SHP77 treated with DMSO at 0.1 percent for 48 hours (cell line): ENCODE measurements around the gene EIF4G3.
"Not testable (repeated sequence)": the region's sequence is repeated elsewhere in the genome, so short reads cannot be mapped to it uniquely, and the experiment has no call there.

Experiments
- DNase-seq: peaks from one replicate; lab custom pipeline; 2025; lab: John Stamatoyannopoulos, UW

Gene EIF4G3

DNA sequence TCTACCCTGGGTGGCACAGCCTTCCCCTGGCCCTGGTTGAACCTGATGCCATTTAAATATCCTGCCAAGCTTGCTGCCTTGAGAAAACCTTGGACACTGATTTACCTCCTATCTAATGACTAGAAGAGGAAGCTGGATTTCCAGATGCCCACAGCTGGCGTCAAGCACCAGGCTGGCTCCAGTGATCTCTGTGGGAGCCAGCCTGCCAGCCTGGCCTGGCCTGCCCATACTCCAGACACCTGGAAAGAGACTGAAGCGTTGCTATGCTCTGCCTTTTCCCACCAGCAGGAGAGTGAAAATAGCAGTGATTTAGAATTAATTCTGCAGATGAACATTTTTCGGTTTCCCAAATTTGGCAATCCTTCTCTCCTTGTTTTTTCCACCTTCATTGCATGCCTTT lies 11.5 kb upstream of the EIF4G3 start:
- no peak for DNase-seq

DNA sequence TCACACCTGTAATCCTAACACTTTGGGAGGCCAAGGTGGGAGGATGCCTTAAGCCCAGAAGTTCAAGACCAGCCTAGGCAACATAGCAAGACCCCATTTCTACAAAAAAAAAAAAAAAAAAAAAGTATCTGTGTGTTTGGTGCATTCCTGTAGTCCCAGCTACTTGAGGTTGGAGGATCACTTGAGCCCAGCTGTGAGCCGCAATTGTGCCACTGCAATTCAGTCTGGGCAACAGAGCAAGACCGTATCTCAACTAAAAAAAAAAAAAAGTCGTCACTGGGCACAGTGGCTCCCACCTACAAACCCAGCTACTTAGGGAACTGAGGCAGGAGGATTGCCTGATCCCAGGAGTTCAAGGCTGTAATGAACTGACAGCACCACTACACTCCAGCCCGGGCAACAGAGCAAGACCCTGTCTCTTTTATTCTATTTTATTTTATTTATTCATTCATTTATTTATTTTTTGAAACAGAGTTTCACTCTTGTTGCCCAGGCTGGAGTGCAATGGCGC lies 8.6 kb upstream of the EIF4G3 start:
- no peak for DNase-seq

DNA sequence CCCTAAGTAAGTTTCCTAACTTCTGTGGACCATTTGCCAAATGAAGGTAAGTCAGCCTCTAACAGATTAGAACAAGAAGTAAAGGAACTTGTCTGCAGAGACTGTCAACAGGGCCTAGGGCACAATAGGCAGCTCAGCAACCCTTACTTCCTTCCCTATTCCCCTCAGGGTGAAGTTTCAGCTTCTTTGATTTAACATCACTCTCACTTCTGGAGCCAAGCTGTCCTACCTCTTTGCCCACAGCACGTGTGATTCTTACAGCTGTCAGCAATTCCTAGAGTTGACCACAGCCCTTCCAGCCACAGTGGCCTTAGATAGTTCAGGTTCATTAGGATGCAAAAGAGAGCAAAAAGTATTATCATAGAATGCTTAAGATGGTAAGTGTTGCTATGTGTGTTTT lies 7.6 kb upstream of the EIF4G3 start:
- no peak for DNase-seq

DNA sequence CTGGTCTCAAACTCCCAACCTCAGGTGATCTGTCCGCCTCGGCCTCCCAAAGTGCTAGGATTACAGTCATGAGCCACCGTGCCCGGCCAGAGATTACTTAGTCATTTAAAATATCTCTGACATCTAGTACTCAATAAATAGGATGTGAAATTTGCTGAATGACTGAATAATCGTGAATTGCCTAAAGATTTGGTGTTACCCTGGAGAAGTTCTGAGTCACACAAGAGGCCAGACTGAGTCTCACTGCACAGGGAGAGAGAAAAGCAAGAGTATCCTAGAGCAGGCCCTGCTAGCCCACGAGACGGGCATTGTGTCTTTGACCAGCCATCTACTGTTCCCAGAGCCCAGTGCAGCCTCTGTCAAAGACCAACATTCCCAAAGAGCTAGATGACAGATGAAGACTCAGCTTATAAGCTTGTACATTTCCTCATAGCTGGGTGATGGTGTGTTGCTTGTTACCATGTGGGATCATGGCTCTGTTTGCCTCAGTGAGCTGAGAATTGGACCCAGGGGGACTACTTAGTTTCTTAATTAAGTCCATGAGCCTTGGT lies 5.6 kb upstream of the EIF4G3 start:
- DNase-seq = no peak

DNA sequence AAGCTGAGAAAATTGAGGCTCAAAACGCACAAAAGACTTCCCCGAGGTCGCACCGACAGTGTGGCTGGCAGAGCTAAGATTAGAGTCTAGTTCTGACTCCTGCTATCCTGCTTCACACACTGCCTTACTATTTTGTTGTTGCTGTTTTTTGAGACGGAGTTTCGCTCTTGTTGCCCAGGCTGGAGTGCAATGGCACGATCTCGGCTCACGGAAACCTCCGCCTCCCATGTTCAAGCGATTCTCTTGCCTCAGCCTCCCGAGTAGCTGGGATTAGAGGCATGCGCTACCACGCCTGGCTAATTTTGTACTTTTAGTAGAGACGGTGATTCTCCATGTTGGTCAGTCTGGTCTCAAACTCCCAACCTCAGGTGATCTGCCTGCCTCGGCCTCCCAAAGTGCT lies 1.6 kb upstream of the EIF4G3 start:
- not testable (repeated sequence) for DNase-seq

DNA sequence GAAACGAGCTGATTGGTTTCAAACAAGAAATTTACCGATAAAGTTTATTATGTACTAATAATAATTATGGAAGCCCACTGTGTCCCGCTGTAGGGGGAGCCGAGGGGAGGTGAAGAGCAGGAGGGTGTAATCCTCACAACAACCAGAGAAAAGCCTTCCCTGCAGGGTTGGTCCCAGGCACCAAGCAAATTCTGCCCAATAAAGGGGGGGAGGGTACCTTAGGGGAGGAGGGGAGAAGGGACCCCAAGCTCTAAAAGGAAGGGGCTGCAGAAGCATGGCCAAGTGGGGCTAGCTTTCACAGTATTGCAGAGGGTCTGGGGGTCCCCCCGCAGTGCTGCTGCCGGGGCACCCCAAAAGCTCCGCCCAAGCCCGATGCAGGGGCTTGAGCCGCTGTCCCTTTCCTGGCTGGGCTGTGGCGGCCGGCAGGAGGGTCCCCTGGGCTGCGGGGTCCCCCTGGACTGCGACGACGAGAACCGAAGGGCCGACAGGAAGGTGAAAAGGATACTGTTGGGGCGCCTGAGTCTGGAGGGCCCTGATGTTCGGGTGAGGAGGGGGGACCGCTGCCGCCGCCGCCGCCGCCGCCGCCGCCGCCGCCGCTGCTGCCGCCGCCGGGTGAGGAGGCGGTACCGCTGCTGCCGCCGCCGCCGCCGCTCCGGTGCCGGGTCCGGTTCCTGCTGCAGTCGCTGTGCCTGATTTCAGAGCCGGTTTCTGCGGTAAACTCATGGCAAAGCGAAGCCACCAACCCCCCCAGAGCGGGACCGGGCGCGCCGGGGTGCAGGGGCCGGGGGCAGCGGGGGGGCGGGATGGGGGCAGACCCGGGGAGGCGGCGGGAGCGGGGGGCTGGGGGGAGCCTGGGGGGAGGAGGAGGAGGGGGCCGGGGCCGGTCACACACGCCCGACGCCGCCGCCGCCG lies 771 bp downstream of the EIF4G3 start:
- DNase-seq = no peak

DNA sequence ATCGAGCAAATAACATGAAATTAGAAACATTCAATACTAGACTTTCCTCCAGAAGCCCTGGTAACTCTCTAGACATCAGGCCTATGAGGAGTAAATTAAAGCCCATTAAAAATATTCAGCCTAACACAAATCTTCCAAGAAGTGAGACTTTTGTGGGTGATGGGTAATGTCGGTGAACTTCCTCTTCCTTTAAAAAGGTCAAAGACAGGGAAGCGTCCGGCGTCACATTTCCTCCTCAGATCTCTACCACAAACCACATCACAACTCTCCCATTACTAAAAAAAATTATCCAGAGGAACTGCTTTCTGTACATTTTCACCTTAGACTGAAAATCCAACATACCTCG lies 1.4 kb downstream of the EIF4G3 start:
- DNase-seq = no peak

DNA sequence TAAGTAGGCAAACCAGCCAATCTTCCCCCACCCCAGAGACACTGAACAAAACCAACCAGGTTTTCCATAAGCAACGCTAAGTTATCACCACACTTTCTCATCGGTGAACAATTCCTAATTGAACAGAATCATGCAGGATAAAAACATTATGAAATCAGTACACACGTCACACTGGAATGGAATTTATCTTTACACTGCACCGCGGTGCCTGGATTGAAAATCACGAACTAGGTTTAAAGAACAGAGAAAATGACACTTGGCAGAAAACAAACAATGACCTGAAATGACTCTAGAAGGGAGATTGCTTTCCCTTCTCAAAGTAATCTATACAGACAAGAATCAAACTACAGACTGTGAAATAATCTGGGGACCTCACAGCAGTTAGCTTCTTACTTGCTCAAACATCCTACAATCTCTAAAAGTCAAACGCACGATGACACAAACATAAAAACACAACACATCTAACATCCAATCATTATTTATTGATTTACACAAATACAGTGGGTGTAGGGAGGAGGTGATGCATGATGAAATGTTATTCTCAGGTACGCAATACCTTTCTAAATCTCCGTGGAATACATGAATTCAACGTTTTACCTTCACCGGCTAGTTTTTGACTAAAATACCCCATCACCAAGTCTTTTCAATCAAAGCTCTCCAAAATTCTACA lies 1.9 kb downstream of the EIF4G3 start:
- no peak for DNase-seq

DNA sequence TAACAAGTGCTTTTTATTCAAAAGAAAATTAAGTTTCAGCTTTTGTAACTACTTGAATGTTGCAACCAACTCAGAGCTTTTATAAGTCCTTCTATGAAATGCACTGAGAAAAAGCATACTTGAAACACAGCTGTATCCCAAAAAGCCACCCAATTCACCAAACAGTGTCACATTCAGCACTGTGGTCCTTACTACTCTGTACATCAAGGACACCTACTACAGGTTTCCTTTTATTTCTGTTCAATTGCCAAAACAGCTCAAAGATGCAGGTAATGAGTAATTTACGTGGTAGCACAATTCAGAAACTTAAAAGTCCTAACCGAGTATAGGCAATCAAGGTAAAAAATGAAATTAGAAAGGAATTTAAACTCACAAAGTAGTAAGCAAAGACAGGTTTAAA lies 2.5 kb downstream of the EIF4G3 start:
- no peak for DNase-seq

DNA sequence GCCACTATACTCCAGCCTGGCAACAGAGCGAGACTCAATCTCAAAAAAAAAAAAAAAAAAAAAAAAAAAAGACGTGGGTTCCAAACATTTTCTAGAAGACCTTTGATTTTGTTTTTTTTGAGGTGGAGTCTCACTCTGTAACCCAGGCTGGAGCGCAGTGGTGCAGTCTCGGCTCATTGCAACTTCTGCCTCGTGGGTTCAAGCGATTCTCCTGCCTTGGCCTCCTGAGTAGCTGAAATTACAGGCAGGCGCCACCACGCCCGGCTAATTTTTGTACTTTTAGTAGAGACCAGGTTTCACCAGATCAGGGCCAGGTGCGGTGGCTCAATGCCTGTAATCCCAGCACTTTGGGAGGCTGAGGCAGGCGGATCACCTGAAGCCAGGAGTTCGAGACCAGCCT lies 3.6 kb downstream of the EIF4G3 start:
- not testable (repeated sequence) for DNase-seq

DNA sequence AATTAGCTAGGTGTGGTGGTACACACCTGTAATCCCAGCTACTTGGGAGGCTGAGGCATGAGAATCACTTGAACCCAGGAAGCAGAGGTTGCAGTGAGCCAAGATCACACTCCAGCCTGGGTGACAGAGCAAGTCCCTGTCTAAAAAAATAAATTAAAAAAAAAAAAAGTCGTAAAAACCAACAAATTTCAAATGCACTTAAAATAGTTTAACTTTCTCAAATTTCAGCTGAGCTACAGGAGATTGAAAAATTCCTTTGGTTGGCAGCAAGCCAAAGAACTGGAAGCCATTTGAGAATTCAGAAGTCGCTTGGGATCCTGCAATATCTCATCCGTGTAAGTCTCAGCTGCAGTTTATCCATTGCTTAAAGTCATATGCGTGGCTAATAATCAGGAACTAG lies 5.9 kb downstream of the EIF4G3 start:
- not testable (repeated sequence) for DNase-seq

DNA sequence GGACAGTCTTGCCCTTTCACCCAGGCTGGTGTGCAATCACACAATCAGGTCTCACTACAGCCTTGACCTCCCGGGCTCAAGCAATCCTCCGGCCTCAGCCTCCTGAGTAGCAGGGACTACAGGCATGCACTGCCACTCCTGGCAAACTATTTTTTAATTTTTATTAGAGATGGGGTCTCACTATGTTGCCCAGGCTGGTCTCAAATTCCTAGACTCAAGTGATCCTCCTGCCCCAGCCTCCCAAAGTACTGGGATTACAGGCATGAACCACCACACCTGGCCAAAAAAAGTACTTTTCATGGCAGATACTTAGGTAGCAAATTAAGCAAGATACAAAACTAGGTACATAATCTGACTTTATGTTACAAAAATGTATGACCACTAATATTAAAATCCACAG lies 8.3 kb downstream of the EIF4G3 start:
- DNase-seq = no peak

DNA sequence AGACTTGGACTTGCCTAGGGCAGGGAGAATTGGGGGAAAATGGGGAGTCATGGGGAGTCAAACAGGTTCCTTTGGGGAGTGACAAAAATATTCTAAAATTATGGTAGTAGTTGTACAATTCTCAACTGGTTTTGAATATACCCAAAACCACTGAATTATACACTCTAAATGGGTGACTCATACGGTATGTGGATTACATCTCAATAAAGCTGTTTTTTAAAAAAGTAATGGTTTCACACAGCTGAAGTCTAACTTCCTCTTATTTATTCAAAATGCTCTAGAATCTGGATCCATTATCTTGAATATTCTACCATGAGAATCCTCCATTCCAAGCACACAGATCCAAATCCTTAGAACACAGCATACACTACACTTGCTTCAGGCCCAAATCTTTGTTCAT lies 11.1 kb downstream of the EIF4G3 start:
- no peak for DNase-seq

DNA sequence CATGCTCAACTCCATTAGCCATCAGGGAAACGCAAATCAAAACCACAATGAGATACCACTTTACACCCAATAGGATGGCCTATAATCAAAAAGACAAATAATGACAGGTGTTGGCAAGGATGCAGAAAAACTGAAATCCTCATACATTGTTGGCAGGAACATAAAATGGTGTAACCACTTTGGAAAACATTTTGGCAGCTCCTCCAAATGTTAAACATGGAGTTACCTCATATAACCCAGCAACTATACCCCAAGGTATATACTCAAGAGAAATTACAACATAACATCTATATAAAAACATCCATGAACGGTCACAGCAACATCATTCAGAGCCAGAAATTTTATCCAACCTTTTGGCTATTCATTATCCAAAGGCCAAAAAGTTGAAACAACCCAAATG lies 11.6 kb downstream of the EIF4G3 start:
- DNase-seq = no peak

DNA sequence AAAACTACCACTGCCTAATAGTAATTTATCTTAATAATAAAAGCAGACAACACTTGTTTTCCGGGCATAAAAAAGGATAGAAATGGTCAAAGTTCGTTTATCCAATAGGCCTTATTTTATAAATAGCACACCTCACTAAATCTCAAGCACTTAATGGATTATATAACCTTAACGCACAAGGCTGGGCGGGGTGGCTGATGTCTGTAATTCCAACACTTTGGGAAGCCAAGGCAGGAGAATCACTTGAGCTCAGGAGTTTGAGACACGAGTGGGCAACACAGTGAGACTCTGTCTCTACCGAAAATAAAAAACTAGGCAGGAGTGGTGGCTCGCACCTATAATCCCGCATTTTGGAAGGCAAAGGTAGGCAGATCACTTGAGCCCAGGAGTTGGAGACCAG lies 12.4 kb downstream of the EIF4G3 start:
- no peak for DNase-seq

DNA sequence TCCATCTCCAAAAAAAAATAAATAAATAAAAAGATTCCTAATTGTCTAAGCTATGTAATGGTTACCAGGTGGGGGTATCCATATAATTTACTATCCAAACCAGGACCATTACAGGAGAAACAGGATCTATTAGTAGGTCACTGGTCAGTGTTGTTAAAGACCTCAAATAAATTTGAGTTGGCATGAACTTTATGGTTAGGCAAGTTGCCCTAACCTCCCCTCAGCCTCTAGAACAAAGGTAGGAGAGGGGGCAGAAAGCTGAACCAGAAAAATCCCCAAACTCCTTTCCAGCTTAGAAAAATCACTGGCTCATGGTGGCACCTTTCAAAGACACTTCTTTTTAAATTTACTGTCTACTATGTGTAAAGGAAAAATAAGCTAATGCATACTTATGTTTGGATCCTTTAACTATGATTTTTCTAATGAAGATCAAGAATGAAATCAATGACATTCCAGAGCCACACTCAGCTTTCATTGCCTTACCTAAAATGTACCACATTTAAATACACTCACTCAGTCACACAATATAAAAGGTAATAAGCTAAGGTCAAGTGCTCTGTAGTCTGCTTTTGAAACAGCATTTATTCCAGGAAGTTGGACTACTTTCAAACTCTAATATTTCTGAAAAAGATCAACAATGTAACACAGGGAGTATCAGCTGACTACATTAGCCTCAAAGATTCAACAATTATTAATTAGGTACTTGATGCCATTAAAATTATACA lies 13.8 kb downstream of the EIF4G3 start:
- DNase-seq = no peak

DNA sequence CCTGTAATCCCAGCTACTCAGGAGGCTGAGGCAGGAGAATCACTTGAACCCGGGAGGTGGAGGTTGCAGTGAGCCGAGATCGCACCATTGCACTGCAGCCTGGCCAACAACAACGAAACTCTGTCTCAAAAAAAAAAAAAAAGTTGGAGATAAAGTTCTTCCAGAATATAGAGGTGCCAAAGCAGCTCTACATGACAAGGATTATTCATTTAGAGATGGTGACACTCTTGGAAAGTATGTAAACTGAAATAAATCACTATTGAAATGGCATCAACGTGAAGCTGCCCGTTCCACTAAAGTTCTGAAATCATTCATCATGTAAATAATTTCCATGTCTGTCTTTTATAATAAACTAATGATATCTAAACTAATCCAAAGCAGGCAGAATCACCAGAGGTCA lies 14.9 kb downstream of the EIF4G3 start:
- no peak for DNase-seq

DNA sequence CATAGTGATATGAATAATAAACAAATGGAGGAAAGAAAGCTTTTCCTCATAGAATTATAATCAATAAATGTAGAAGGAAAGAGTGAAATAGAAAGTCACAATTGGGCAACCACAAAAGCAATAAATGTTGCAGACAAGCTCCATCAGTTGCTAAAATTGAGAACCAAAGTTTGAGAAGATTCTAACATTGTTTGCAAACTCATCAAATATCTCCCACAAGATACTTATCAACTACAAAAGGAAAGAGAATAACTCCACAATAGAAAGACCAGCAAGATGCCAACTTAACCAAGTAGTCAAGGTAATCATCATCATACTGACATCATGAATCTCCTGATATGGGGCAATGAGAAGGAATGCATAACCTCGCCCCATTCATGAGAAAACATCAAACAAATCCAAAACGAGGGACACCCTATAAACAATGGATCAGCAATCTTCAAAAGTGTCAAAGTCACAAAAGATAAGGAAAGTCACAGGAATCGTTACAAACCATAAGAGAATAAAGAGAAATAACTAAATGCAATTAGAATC lies 16.4 kb downstream of the EIF4G3 start:
- no peak for DNase-seq

DNA sequence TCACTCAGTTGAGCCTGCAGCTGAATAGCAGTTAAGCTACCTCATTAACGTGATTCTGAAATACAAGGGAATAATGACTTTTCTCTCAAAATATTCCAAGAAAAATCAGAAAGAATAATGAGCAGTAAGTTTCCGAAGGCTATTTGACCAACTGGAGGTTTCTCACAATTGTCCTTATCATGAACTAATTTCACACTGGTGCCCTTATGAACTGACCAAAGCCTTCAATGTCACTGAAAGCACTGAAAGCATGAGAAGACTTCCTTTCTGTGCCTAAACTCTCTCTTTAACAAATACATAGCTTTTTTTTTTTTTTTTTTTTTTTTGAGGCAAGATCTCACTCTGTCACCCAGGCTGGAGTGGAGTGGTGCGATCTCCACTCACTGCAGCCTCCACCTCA lies 18.8 kb downstream of the EIF4G3 start:
- DNase-seq = no peak

DNA sequence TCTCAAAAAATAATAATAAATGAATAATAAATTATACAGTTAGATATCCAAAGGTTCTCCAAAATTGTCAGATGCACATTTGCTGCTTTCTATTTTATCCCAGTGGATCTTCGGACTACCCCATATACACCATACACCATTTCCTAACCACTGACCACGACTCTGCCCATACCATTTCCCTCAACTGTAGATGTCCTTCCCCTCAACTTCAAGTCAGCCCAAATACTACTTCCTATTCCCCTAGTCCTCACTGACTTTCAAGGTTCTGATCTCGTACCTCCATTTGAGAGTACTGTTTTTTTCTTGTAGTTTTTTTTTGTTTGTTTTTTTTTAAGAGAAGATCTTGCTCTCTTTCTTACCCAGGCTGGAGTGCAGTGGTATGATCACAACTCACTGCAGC lies 19.6 kb downstream of the EIF4G3 start:
- DNase-seq = no peak

DNA sequence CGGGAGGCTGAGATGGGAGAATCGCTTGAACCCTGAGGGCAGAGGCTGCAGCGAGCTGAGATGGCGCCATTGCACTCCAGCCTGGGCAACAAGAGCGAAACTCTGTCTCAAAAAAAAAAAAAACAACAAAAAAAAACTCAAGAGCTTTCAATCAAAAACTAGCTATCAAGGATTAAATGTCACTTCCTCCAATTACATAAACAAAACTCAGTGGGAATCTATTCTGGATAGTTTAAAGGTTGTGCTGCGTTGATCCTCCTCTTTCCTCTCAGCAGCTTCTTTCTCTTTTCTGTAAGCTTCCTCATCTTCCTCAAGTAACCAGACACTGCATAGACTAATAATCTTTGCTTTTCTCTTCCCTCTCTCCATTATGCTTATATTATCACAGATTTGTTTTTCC lies 20.7 kb downstream of the EIF4G3 start:
- no peak for DNase-seq

DNA sequence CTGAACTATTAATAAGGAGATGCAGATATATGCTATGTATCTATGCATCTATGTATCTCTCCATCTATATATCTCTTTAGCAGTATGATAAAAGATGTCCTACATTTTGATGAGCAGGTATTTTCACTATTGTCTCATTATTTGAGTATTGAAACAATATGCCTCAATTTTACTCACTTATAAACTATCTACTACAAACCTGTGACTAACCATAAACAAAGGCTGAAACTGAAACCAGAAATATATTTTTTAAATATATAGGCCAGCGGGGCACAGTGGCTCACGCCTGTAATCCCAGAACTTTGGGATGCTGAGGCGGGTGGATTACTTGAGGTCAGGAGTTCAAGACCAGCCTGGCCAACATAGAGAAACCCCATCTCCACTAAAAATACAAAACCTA lies 22.0 kb downstream of the EIF4G3 start:
- DNase-seq = no peak
